ENCODE results near the gene NHS. TPM values are rescaled to one million over a fixed set of nuclear protein-coding genes. Genes with fewer than 3 reads are reported as not detected.
A peak's percentile ranks its signal among the peaks of the same experiment; 100 is the strongest.

Gene NHS
- total and polyA plus RNA-seq, 3 donors from 2014 or later = 4.8 to 25.7 (median 21.8) TPM

DNA sequence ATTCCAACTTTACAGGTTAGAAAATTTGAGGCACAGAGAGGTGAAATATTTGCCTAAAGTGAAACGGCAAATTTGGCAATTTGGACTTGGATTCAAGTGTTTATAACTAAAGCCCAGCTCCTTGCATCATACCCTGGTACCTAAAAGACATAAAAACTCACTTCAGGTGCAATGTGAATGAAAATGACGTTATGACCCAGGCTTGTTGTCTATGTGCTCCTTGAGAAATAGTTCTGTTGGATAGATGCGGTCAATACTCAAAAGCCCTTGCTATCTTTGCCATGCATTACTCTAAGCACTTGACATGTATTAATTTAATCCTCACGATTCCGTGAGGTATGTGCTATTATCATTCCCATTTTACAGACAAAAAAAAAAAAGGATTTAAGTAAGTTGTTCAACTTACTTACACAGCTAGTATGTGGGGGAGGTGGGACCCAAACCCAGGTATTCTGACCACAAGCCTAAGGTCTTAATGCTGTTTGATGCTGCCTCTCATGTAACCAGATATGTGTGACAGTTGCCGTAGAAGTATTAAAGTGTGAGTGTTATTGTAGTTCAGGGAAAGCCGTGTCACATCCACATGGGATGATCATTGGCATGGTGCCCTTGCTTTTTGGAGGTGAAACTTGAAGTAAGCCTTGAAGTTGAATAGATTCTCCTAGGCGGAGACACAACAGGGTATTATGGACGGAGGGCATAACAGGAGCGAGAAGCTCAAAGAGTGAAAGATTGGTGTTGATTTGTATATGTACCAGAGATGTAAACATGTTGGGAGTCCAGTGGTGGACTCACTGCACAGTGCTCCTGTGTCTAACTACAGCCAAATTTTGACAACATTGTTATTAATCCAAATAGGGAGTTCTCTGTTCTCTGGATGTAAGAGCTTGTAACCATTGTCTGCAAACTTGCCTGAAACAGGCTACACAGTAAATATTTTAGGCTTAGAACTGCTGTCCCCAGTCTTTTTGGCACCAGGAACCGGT, 365.4 kb downstream of the NHS start:
- TF ChIP-seq POLR2A (IDR thresholded peaks at IDR 0.05) (no peak), CTCF (IDR thresholded peaks at IDR 0.05) (no peak)
- WGBS, 2 donors = 63 to 75% methylated on average over 10 to 11 of the region's 11 CpGs
- no peak for DNase-seq
- no peaks in the 10 kb centered on the region for H3K4me1 ChIP-seq
- H3K36me3 ChIP-seq (ENCODE audit: low read depth, missing control alignments) = no peaks in the 10 kb centered on the region
- intact Hi-C loops (cut with DNase I; ENCODE audit: low total_unique reads) = no loop called here
- H3K27ac ChIP-seq = peak overlapping the region in 1 of 2 donors; percentile 24
- no peaks in the 10 kb centered on the region for H3K27me3 ChIP-seq
- H3K9me3 ChIP-seq = no peaks in the 10 kb centered on the region
- no peak overlapping the region for H3K4me3 ChIP-seq

- intact Hi-C loops (cut with DNase I; ENCODE audit: low total_unique reads) = no loop called here
- no peak for TF ChIP-seq CTCF (IDR thresholded peaks at IDR 0.05)
- TF ChIP-seq POLR2A (IDR thresholded peaks at IDR 0.05) = no peak
- Histone ChIP-seq H3K4me3 (no peak overlapping the region), H3K36me3 (ENCODE audit: low read depth, missing control alignments) (no peaks in the 10 kb centered on the region), H3K9me3 (no peaks in the 10 kb centered on the region), H3K27me3 (no peaks in the 10 kb centered on the region), H3K4me1 (no peaks in the 10 kb centered on the region), H3K27ac (no peak overlapping the region)
- 45% methylated on average over 2 to 9 of the region's 9 CpGs for WGBS, 2 donors
- DNase-seq = peak; percentile 64
These were observed 366.1 kb downstream of the NHS start for GRCh38 chrX:17741123-17741511.

DNA sequence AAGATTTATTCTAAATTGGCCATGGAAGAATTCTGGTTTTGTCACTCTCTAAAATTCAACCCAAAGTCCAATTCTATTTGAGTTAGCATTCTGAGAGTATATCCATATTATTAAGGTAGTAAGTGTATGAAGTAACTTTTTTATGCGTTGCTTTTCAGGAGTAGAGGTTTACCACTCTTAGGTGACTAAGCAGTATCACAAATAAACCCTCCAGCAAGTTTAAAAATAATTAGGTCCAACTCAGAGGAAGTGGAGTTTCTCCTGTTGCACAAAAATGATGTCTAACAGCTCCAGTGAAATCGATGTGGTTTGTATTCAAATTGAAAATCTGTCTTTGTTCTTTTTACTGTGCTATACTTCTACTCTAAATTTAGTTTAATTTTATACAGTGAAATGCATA, 368.9 kb downstream of the NHS start:
- Histone ChIP-seq H3K27me3 (no peaks in the 10 kb centered on the region), H3K36me3 (ENCODE audit: low read depth, missing control alignments) (no peaks in the 10 kb centered on the region), H3K27ac (no peak overlapping the region), H3K9me3 (no peaks in the 10 kb centered on the region), H3K4me1 (no peaks in the 10 kb centered on the region), H3K4me3 (no peak overlapping the region)
- WGBS, 2 donors = 44 to 53% methylated on average over 2 of the region's 2 CpGs
- intact Hi-C loops (cut with DNase I; ENCODE audit: low total_unique reads) = no loop called here
- DNase-seq = no peak
- TF ChIP-seq POLR2A (IDR thresholded peaks at IDR 0.05) = no peak
- no peak for TF ChIP-seq CTCF (IDR thresholded peaks at IDR 0.05)

DNA sequence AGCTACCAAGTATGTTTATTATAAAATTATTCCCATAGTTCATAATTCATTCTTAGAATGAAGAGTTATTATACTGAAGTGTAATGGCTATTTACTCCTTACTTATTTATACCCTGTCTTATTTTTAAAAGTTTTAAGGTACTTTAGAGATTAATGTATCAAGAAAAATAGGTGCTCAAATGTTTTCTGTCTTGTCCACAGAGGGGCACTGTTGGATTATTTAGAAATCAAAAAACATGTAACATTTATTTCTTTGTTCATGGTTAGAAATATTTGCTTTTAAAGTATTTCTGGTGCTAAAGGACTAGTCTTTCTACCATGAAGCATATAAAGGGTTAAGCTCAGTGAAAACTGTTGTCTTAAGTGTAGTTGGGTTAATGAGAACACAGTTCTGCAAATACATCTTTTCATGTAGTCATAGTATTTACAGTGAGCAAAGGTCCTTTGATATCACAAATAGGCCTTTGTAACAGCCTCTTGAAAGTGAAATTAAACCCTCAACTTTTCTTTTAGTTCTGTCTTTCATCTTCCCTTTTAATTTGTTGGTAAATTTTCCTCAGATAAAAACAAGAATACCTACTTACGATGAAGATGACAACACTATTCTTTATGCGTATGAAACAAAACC, 370.0 kb downstream of the NHS start:
- no peak for DNase-seq
- Histone ChIP-seq H3K4me3 (no peak overlapping the region), H3K4me1 (no peaks in the 10 kb centered on the region), H3K27ac (no peak overlapping the region), H3K9me3 (no peaks in the 10 kb centered on the region), H3K36me3 (ENCODE audit: low read depth, missing control alignments) (no peaks in the 10 kb centered on the region), H3K27me3 (no peaks in the 10 kb centered on the region)
- WGBS, 2 donors = 52 to 68% methylated on average over 2 of the region's 2 CpGs
- no peak for TF ChIP-seq CTCF (IDR thresholded peaks at IDR 0.05)
- TF ChIP-seq POLR2A (IDR thresholded peaks at IDR 0.05) = no peak
- intact Hi-C loops (cut with DNase I; ENCODE audit: low total_unique reads) = no loop called here
